Right cardiac atrium (tissue), 5 donors: ENCODE results near the gene IFIT3. TPM values are rescaled to one million over a fixed set of nuclear protein-coding genes. Genes with fewer than 3 reads are reported as not detected.

Source experiments
- ATAC-seq, 2 donors: fragments of 200-7000 bp; cut with Tn5 transposase; one replicate each; pipeline versions ENCODE4 v1.8.0 to v1.9.1; 2020; ENCODE audit warnings: moderate library complexity in 2 of 2, mild to moderate bottlenecking in 1 of 2
- DNase-seq, 3 donors: peaks; one replicate each; pipeline ENCODE4 v3.0.0-alpha.2; 2020
- H3K27ac ChIP-seq: one replicate; pipeline ENCODE4 v1.5.1; 2013; ENCODE audit warnings: mild to moderate bottlenecking, low read length, control low read depth, moderate library complexity
- H3K27me3 ChIP-seq: one replicate; pipeline ENCODE4 v1.6.1; 2013; ENCODE audit not compliant: control insufficient read depth, insufficient read depth
- H3K4me1 ChIP-seq: one replicate; pipeline ENCODE4 v1.6.1; 2013; ENCODE audit warnings: low read length; ENCODE audit not compliant: control insufficient read depth, insufficient read depth
- H3K4me3 ChIP-seq: one replicate; pipeline ENCODE4 v1.5.1; 2013; ENCODE audit warnings: low read length, control low read depth
- H3K9me3 ChIP-seq: one replicate; pipeline ENCODE4 v1.6.1; 2013; ENCODE audit warnings: low read length; ENCODE audit not compliant: control insufficient read depth
- WGBS: extraction: QIAGEN DNeasy Blood & Tissue Kit; methylation state at CpG from one replicate; pipeline ENCODE4 v1.1.7; 2013; 5-methylcytosine and 5-hydroxymethylcytosine counted together
- intact Hi-C, 4 donors: fragments of 100-400 bp; cut with DNase I; formaldehyde crosslinking; loops; one replicate each; pipeline versions ENCODE4 v1.11.0 to v1.14.0; 2022 to 2023
- polyA plus RNA-seq: library from polyadenylated mRNA; stranded (reverse); fragments of 200-250 nt; gene quantifications from one replicate; pipeline ENCODE4 v1.2.3, GENCODE V29; 2013
- total RNA-seq, 4 donors: library from RNA; stranded (reverse); fragmentation: NEBNext Ultra II Directional; extraction: Animal tissue kit (Norgen Biotek cat#: 25700); gene quantifications; one replicate each; pipeline ENCODE4 v1.2.1, GENCODE V29; 2021
- donor health status: healthy with polysubstance abuse.
- donor health status: DM: no; HTN: yes; CAD: no.
- donor health status: DM: no; HTN: no; CAD: no.
- donor health status: DM: no; HTN: yes; CAD: no; lungs with severe emphysema.
- donor health status: DM: yes; HTN: yes; CAD: no.

IFIT3 gene
- total and polyA plus RNA-seq, 5 donors = 8.1 to 14.9 (median 12.6) TPM

- no peak overlapping the region for H3K27ac ChIP-seq
- no peaks in the 10 kb centered on the region for H3K27me3 ChIP-seq
- intact Hi-C loops = no loop called here
- WGBS = 84% methylated on average over 4 of the region's 4 CpGs
- DNase-seq (no peak), ATAC-seq (no peak)
- no peak overlapping the region for H3K4me3 ChIP-seq
- peaks cover 6% of the 10 kb centered on the region for H3K4me1 ChIP-seq
- no peaks in the 10 kb centered on the region for H3K9me3 ChIP-seq
These were observed 23.8 kb upstream of the IFIT3 start for GRCh38 chr10:89304026-89304425.

- H3K4me3 ChIP-seq = no peak overlapping the region
- DNase-seq (no peak), ATAC-seq (no peak)
- H3K27me3 ChIP-seq = no peaks in the 10 kb centered on the region
- intact Hi-C loops = no loop called here
- H3K9me3 ChIP-seq = no peaks in the 10 kb centered on the region
- WGBS = 95% methylated on average over 2 of the region's 2 CpGs
- H3K27ac ChIP-seq = no peak overlapping the region
- peaks cover 6% of the 10 kb centered on the region for H3K4me1 ChIP-seq
These were observed 23.4 kb upstream of the IFIT3 start for GRCh38 chr10:89304446-89304845.

GRCh38 chr10:89304925-89305324, 22.9 kb upstream of the IFIT3 start:
- Histone ChIP-seq H3K27ac (no peak overlapping the region), H3K4me3 (no peak overlapping the region), H3K4me1 (peaks cover 7% of the 10 kb centered on the region), H3K27me3 (no peaks in the 10 kb centered on the region), H3K9me3 (no peaks in the 10 kb centered on the region)
- intact Hi-C loops = no loop called here
- DNase-seq (no peak), ATAC-seq (no peak)

- H3K9me3 ChIP-seq = no peaks in the 10 kb centered on the region
- H3K27me3 ChIP-seq = no peaks in the 10 kb centered on the region
- ATAC-seq (no peak), DNase-seq (no peak)
- intact Hi-C loops = no loop called here
- 93% methylated on average over 9 of the region's 9 CpGs for WGBS
- H3K4me3 ChIP-seq = no peak overlapping the region
- no peak overlapping the region for H3K27ac ChIP-seq
- H3K4me1 ChIP-seq = peaks cover 10% of the 10 kb centered on the region
These were observed 21.9 kb upstream of the IFIT3 start for GRCh38 chr10:89305766-89306433.

- intact Hi-C loops = no loop called here
- WGBS = 91% methylated on average over 13 of the region's 13 CpGs
- ATAC-seq (no peak), DNase-seq (no peak)
- Histone ChIP-seq H3K4me1 (peaks cover 10% of the 10 kb centered on the region), H3K4me3 (no peak overlapping the region), H3K27me3 (no peaks in the 10 kb centered on the region), H3K27ac (no peak overlapping the region), H3K9me3 (no peaks in the 10 kb centered on the region)
These were observed 21.1 kb upstream of the IFIT3 start for GRCh38 chr10:89306434-89307268.

GRCh38 chr10:89307269-89307577, 20.6 kb upstream of the IFIT3 start:
- no peak overlapping the region for H3K27ac ChIP-seq
- no peaks in the 10 kb centered on the region for H3K27me3 ChIP-seq
- peaks cover 10% of the 10 kb centered on the region for H3K4me1 ChIP-seq
- no peak overlapping the region for H3K4me3 ChIP-seq
- intact Hi-C loops = no loop called here
- ATAC-seq (no peak), DNase-seq (no peak)
- H3K9me3 ChIP-seq = no peaks in the 10 kb centered on the region

- ATAC-seq = no peak
- 94% methylated on average over 6 of the region's 6 CpGs for WGBS
- intact Hi-C loops = no loop called here
- Histone ChIP-seq H3K4me3 (no peak overlapping the region), H3K27me3 (no peaks in the 10 kb centered on the region), H3K4me1 (peaks cover 10% of the 10 kb centered on the region), H3K27ac (no peak overlapping the region), H3K9me3 (no peaks in the 10 kb centered on the region)
- no peak for DNase-seq
These were observed 19.5 kb upstream of the IFIT3 start for GRCh38 chr10:89308266-89308665.

GRCh38 chr10:89308736-89309135, 19.1 kb upstream of the IFIT3 start:
- ATAC-seq (no peak), DNase-seq (no peak)
- H3K4me1 ChIP-seq = peaks cover 9% of the 10 kb centered on the region
- H3K4me3 ChIP-seq = no peak overlapping the region
- no peaks in the 10 kb centered on the region for H3K9me3 ChIP-seq
- H3K27me3 ChIP-seq = no peaks in the 10 kb centered on the region
- intact Hi-C loops = no loop called here
- WGBS = 92% methylated on average over 4 of the region's 4 CpGs
- no peak overlapping the region for H3K27ac ChIP-seq

GRCh38 chr10:89309156-89310055, 18.4 kb upstream of the IFIT3 start:
- Histone ChIP-seq H3K27ac (no peak overlapping the region), H3K4me1 (peaks cover 7% of the 10 kb centered on the region), H3K4me3 (no peak overlapping the region), H3K27me3 (no peaks in the 10 kb centered on the region), H3K9me3 (no peaks in the 10 kb centered on the region)
- intact Hi-C loops = no loop called here
- WGBS = 73% methylated on average over 7 of the region's 7 CpGs
- ATAC-seq (no peak), DNase-seq (no peak)

GRCh38 chr10:89310056-89310893, 17.5 kb upstream of the IFIT3 start:
- H3K4me1 ChIP-seq = peaks cover 7% of the 10 kb centered on the region
- H3K9me3 ChIP-seq = no peaks in the 10 kb centered on the region
- H3K27ac ChIP-seq = no peak overlapping the region
- DNase-seq (no peak), ATAC-seq (no peak)
- 84% methylated on average over 2 of the region's 2 CpGs for WGBS
- intact Hi-C loops = no loop called here
- no peaks in the 10 kb centered on the region for H3K27me3 ChIP-seq
- H3K4me3 ChIP-seq = no peak overlapping the region
